Tibial artery (tissue), 4 donors: ENCODE data around the gene MLLT1.

Experiments
- DNase-seq, 2 donors: peaks; one replicate each; pipeline ENCODE4 v3.0.0-alpha.2; 2019
- H3K27ac ChIP-seq, 2 donors: fragments of 200-600 bp; sonication (generic) in 1 of 2; 1 replicate in 1 of 2; 2 replicates in 1 of 2; pipeline ENCODE4 v1.5.1; 2018 to 2019; ENCODE audit warnings: mild to moderate bottlenecking in 1 of 2
- H3K27me3 ChIP-seq, 2 donors: fragments of 200-600 bp; sonication (generic) in 1 of 2; one replicate each; pipeline versions ENCODE4 v1.5.1 to v1.6.0; 2016 to 2019
- H3K36me3 ChIP-seq, 3 donors: fragments of 200-600 bp; sonication (generic) in 2 of 3; one replicate each; pipeline ENCODE4 v1.5.1; 2016 to 2019; ENCODE audit warnings: mild to moderate bottlenecking in 2 of 3
- H3K4me1 ChIP-seq, 4 donors: fragments of 200-600 bp; sonication (generic) in 2 of 4; 1 replicate in 3 of 4; 2 replicates in 1 of 4; pipeline ENCODE4 v1.5.1; 2016 to 2019
- H3K4me3 ChIP-seq, 2 donors: fragments of 200-600 bp; sonication (generic) in 1 of 2; 1 replicate in 1 of 2; 2 replicates in 1 of 2; pipeline ENCODE4 v1.5.1; 2018 to 2019; ENCODE audit warnings: mild to moderate bottlenecking in 2 of 2
- H3K9me3 ChIP-seq, 3 donors: fragments of 200-600 bp; sonication (generic) in 1 of 3; one replicate each; pipeline ENCODE4 v1.5.1; 2016 to 2019
- intact Hi-C: fragments of 100-400 bp; cut with DNase I; formaldehyde crosslinking; loops from one replicate; pipeline ENCODE4 v1.15.0; 2023; ENCODE audit warnings: low total_unique reads
- TF ChIP-seq, protein P1 (sequence below), 2 experiments: fragments of 200-600 bp in 1 of 2; fragments of 450-650 bp in 1 of 2; IDR thresholded peaks; one replicate each; pipeline ENCODE4 v1.5.1; 2017 to 2019; ENCODE audit warnings: antibody characterized with exemption in 2 of 2, mild to moderate bottlenecking in 1 of 2, moderate library complexity in 1 of 2

MLLT1 gene, protein sequence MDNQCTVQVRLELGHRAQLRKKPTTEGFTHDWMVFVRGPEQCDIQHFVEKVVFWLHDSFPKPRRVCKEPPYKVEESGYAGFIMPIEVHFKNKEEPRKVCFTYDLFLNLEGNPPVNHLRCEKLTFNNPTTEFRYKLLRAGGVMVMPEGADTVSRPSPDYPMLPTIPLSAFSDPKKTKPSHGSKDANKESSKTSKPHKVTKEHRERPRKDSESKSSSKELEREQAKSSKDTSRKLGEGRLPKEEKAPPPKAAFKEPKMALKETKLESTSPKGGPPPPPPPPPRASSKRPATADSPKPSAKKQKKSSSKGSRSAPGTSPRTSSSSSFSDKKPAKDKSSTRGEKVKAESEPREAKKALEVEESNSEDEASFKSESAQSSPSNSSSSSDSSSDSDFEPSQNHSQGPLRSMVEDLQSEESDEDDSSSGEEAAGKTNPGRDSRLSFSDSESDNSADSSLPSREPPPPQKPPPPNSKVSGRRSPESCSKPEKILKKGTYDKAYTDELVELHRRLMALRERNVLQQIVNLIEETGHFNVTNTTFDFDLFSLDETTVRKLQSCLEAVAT

DNA sequence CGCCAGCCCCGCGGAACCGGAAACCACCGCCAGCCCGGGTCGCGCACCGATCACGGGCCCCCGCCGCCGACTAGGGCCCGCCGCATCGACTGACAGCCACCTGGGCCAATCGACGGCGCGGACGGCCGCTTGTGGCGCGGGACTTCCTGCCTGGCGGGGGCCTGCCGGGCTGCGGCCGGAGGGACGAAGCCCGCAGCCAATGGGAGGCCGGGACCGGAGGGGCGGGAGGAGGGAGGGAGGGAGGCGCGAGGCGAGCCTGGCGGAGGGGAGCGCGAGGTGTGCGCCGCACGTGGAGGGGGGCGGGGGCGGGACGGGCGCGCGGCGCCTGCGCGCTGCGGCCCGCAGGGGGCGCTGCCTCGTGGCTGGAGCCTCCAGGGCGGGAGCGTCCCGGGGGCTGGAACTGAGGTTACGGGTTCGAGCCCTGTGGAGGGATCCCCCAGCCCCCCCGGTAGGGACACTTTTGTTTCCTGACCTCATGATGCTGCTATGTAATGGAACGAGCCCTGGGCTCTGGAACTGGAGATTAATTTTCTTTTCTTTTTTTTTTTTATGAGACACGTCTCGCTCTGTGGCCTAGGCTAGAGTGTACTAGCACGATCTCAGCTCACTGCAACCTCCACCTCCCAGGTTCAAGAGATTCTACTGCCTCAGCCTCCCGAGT lies at the start of gene MLLT1:
Gene MLLT1, minus strand, starts transcription at position 45 of the 661 bp plus-strand sequence. CDS start 191 bp downstream, outside the sequence.
- peaks cover 5 to 48% (median 41%) of the 10 kb centered on the region in 4 donors for H3K4me1 ChIP-seq
- TF ChIP-seq, protein P1, sequence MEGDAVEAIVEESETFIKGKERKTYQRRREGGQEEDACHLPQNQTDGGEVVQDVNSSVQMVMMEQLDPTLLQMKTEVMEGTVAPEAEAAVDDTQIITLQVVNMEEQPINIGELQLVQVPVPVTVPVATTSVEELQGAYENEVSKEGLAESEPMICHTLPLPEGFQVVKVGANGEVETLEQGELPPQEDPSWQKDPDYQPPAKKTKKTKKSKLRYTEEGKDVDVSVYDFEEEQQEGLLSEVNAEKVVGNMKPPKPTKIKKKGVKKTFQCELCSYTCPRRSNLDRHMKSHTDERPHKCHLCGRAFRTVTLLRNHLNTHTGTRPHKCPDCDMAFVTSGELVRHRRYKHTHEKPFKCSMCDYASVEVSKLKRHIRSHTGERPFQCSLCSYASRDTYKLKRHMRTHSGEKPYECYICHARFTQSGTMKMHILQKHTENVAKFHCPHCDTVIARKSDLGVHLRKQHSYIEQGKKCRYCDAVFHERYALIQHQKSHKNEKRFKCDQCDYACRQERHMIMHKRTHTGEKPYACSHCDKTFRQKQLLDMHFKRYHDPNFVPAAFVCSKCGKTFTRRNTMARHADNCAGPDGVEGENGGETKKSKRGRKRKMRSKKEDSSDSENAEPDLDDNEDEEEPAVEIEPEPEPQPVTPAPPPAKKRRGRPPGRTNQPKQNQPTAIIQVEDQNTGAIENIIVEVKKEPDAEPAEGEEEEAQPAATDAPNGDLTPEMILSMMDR (IDR thresholded peaks at IDR 0.05): peak; percentile 51 to 80
- H3K27me3 ChIP-seq: no peaks in the 10 kb centered on the region
- intact Hi-C loops: loop anchor here (5.0 kb wide), 1 partner anchor 63 kb away; no protein-coding TSS in a partner anchor
- no peaks in the 10 kb centered on the region for H3K9me3 ChIP-seq
- H3K36me3 ChIP-seq: no peaks in the 10 kb centered on the region
- H3K27ac ChIP-seq: peak within 1 kb of the TSS; percentile 79 to 82
- peak within 1 kb of the TSS; percentile 80 to 91 for H3K4me3 ChIP-seq
- DNase-seq: peak; percentile 93 to 99

DNA sequence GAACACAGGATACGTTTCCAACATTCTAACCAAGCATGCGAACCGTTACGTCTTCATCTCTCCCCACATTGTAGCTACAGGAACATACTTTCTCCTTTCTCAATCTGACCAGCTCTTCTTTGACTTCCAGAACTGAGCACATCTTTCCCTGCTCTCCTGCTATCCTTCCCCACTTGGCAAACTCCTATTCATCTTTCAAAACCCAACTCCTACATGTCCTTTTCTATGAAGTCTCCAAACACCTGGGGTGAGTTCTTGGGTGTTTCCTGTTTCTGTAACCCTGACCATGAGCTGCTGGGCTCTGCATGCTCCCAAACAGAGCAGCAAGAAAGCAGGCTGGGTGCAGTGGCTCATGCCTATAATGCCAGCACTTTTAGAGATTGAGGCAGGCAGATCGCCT lies 47.0 kb upstream of the MLLT1 start:
- no peaks in the 10 kb centered on the region for H3K4me1 ChIP-seq
- TF ChIP-seq, protein P1 (IDR thresholded peaks at IDR 0.05): no peak
- no peak overlapping the region for H3K27ac ChIP-seq
- intact Hi-C loops: no loop called here
- DNase-seq: no peak
- no peaks in the 10 kb centered on the region for H3K36me3 ChIP-seq
- H3K9me3 ChIP-seq: no peaks in the 10 kb centered on the region
- peaks cover 0 to 22% of the 10 kb centered on the region in 2 donors for H3K27me3 ChIP-seq
- H3K4me3 ChIP-seq: no peak overlapping the region

DNA sequence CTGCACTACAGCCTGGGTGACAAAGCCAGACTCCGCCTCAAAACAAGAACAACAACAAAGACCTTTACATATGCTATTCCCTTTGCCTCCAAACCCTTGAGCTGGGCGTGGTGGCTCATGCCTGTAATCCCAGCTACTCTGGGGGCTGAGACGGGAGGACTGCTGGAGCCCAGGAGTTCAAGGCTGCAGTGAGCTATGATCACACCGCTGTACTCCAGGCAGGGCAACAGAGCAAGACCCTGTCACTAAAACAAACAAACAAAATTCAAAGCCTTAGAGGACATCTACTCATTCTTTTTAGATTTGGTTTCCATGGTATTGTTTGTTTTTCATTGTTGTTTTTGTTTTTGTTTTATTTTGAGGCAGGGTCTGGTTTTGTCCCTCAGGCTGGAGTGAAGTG lies 45.8 kb upstream of the MLLT1 start:
- peaks cover 0 to 32% of the 10 kb centered on the region in 2 donors for H3K27me3 ChIP-seq
- H3K4me3 ChIP-seq: no peak overlapping the region
- DNase-seq: no peak
- H3K36me3 ChIP-seq: no peaks in the 10 kb centered on the region
- intact Hi-C loops: no loop called here
- H3K27ac ChIP-seq: no peak overlapping the region
- H3K4me1 ChIP-seq: no peaks in the 10 kb centered on the region
- H3K9me3 ChIP-seq: no peaks in the 10 kb centered on the region
- TF ChIP-seq, protein P1 (IDR thresholded peaks at IDR 0.05): no peak

DNA sequence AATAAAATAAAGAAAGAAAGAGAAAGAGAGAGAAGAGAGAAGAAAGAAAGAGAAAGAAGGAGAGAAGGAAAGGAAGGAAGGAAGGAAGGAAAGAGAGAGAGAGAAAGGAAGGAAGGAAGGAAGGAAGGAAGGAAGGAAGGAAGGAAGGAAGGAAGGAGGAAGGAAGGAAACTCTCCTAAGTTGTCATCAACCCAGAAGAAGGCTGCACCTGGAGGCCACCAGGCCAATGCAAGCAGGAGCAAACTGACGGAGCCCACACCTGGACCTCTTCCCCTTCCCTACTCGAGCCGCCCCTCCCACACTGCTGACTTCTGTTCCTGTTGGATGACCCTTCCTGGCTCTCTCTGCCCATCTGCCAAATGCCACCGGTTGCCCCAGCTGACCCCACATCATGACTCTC lies 45.0 kb upstream of the MLLT1 start:
- Histone ChIP-seq H3K36me3 (no peaks in the 10 kb centered on the region), H3K9me3 (no peaks in the 10 kb centered on the region), H3K4me1 (no peaks in the 10 kb centered on the region), H3K27ac (no peak overlapping the region), H3K27me3 (peaks cover 0 to 34% of the 10 kb centered on the region in 2 donors), H3K4me3 (no peak overlapping the region)
- TF ChIP-seq, protein P1 (IDR thresholded peaks at IDR 0.05): no peak
- no peak for DNase-seq
- intact Hi-C loops: no loop called here

DNA sequence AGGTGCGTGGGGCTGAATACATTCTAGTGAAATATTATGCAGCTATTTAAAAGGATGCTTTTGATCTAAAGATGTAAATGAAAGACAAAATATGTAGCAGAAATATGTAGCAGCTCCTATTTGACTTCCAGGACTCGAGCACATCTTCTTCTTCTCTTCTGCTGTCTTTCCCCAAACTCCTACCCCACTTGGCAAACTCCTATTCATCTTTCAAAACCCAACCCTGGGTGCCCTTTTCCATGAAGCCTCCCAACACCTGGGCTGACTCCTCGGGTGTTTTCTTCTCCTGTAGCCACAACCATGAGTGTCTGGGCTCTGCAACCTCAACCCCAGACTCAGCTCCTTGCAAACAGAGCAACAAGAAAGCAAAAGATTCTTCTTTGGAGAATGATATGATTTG lies 42.5 kb upstream of the MLLT1 start:
- Histone ChIP-seq H3K36me3 (no peaks in the 10 kb centered on the region), H3K4me1 (no peaks in the 10 kb centered on the region), H3K27ac (no peak overlapping the region), H3K9me3 (no peaks in the 10 kb centered on the region), H3K4me3 (no peak overlapping the region), H3K27me3 (peaks cover 0 to 40% of the 10 kb centered on the region in 2 donors)
- no peak for DNase-seq
- intact Hi-C loops: no loop called here
- TF ChIP-seq, protein P1 (IDR thresholded peaks at IDR 0.05): no peak
